Measurements from ENCODE around the gene OR2T3. TPM values are rescaled to one million over a fixed set of nuclear protein-coding genes. Genes with fewer than 3 reads are reported as not detected.

Gene OR2T3
- total and polyA plus RNA-seq, 9 of the 15 experiments (the other 6 are each of a cell fraction or from before 2014, with no cell fraction given): not detected

GRCh38 chr1:248521856-248522255 lies 48.7 kb downstream of the OR2T3 start:
- Histone ChIP-seq H3K36me3 (ENCODE audit: control insufficient read depth, insufficient read depth, low read length) (no peaks in the 10 kb centered on the region), H3K4me1 (replicated peaks in 1 of 2; ENCODE audit: control insufficient read depth in 2 of 2, insufficient read depth in 2 of 2, low read length in 2 of 2) (no peaks in the 10 kb centered on the region), H3K9me3 (replicated peaks; ENCODE audit: control insufficient read depth, insufficient read depth, low read depth, low read length) (no peaks in the 10 kb centered on the region), H3K27me3 (ENCODE audit: control insufficient read depth in 2 of 2, insufficient read depth in 2 of 2, low read length in 2 of 2) (no peaks in the 10 kb centered on the region), H3K4me3 (no peak overlapping the region), H4K20me1 (replicated peaks; ENCODE audit: control insufficient read depth, insufficient read depth, low read length) (no peaks in the 10 kb centered on the region), H2AFZ (ENCODE audit: low read depth, low read length) (no peak overlapping the region), H3K4me2 (ENCODE audit: insufficient read depth, low read length) (no peak overlapping the region), H3K79me2 (ENCODE audit: control insufficient read depth, insufficient read depth, low read length) (no peaks in the 10 kb centered on the region), H3K27ac (ENCODE audit: extremely low read depth, low read depth, low read length) (no peak overlapping the region), H3K9me1 (ENCODE audit: control insufficient read depth, insufficient read depth, low read length) (no peaks in the 10 kb centered on the region), H3K9ac (ENCODE audit: insufficient read depth in 1 of 2, low read depth in 2 of 2, low read length in 2 of 2) (no peak overlapping the region)
- WGBS (ENCODE audit: insufficient coverage, low coverage, missing lambda C conversion rate): under 1% methylated on average over 12 of the region's 12 CpGs
- no peak for ATAC-seq
- no peak for FAIRE-seq
- BruUV-seq (replicated peaks): no TSS peak
- in situ Hi-C loops (cut with MboI): no loop called here
- TF ChIP-seq, protein P1, sequence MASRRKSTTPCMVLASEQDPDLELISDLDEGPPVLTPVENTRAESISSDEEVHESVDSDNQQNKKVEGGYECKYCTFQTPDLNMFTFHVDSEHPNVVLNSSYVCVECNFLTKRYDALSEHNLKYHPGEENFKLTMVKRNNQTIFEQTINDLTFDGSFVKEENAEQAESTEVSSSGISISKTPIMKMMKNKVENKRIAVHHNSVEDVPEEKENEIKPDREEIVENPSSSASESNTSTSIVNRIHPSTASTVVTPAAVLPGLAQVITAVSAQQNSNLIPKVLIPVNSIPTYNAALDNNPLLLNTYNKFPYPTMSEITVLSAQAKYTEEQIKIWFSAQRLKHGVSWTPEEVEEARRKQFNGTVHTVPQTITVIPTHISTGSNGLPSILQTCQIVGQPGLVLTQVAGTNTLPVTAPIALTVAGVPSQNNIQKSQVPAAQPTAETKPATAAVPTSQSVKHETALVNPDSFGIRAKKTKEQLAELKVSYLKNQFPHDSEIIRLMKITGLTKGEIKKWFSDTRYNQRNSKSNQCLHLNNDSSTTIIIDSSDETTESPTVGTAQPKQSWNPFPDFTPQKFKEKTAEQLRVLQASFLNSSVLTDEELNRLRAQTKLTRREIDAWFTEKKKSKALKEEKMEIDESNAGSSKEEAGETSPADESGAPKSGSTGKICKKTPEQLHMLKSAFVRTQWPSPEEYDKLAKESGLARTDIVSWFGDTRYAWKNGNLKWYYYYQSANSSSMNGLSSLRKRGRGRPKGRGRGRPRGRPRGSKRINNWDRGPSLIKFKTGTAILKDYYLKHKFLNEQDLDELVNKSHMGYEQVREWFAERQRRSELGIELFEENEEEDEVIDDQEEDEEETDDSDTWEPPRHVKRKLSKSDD (conservative IDR thresholded peaks at IDR 0.05; ENCODE audit: low read length): no peak
- DNase-seq (ENCODE audit: extremely low read depth in 1 of 4, low spot score in 3 of 4): no peak
- ChIA-PET POLR2A (no interaction called here), CTCF (ENCODE audit: low intra/inter-chr PET ratio) (no interaction called here)
- intact Hi-C loops (cut with micrococcal nuclease): loop anchor here (10.0 kb wide), 1 partner anchor 57 kb away; no protein-coding TSS in a partner anchor

Other genes with a start within 250 kb of the OR2T3 start
Only the 7 nearest of the 18 such genes appear.
- not detected in 2 replicates for gene OR2T6, start 97.6 kb upstream of the OR2T3 start, total RNA-seq (2014; rRNA removed)
- not detected in 2 replicates for gene OR2T6, start 97.6 kb upstream of the OR2T3 start, total RNA-seq (2014; rRNA removed; fragmentation: Illumina TruSeq; extraction: Trizol)
- gene OR2T6, start 97.6 kb upstream of the OR2T3 start, total RNA-seq (2015; rRNA removed; fragmentation: Illumina TruSeq; extraction: Trizol): not detected in 2 replicates
- gene OR2T6, start 97.6 kb upstream of the OR2T3 start, total RNA-seq (2021): not detected in 2 replicates
- gene OR2T6, start 97.6 kb upstream of the OR2T3 start, polyA plus RNA-seq (2011; rRNA removed): not detected in 2 replicates
- gene OR2T6, start 97.6 kb upstream of the OR2T3 start, polyA plus RNA-seq (2014; fragmentation: Illumina TruSeq; extraction: Trizol): not detected in 2 replicates
- not detected for gene OR2T6, start 97.6 kb upstream of the OR2T3 start, polyA plus RNA-seq (2014; fragmentation: Nextera tagmentation; extraction: Ambion mirVana)
- gene OR2T6, start 97.6 kb upstream of the OR2T3 start, polyA plus RNA-seq (2014; rRNA removed): not detected in 2 replicates
- gene OR2T1, start 70.3 kb upstream of the OR2T3 start, total RNA-seq (2014; rRNA removed): not detected in 2 replicates
- gene OR2T1, start 70.3 kb upstream of the OR2T3 start, total RNA-seq (2014; rRNA removed; fragmentation: Illumina TruSeq; extraction: Trizol): not detected in 2 replicates
- gene OR2T1, start 70.3 kb upstream of the OR2T3 start, total RNA-seq (2015; rRNA removed; fragmentation: Illumina TruSeq; extraction: Trizol): not detected in 2 replicates
- not detected in 2 replicates for gene OR2T1, start 70.3 kb upstream of the OR2T3 start, total RNA-seq (2021)
- not detected in 2 replicates for gene OR2T1, start 70.3 kb upstream of the OR2T3 start, polyA plus RNA-seq (2011; rRNA removed)
- gene OR2T1, start 70.3 kb upstream of the OR2T3 start, polyA plus RNA-seq (2014; fragmentation: Illumina TruSeq; extraction: Trizol): not detected in 2 replicates
- gene OR2T1, start 70.3 kb upstream of the OR2T3 start, polyA plus RNA-seq (2014; fragmentation: Nextera tagmentation; extraction: Ambion mirVana): not detected
- not detected in 2 replicates for gene OR2T1, start 70.3 kb upstream of the OR2T3 start, polyA plus RNA-seq (2014; rRNA removed)
- not detected in 2 replicates for gene OR2T2, start 27.7 kb upstream of the OR2T3 start, total RNA-seq (2014; rRNA removed)
- gene OR2T2, start 27.7 kb upstream of the OR2T3 start, total RNA-seq (2014; rRNA removed; fragmentation: Illumina TruSeq; extraction: Trizol): not detected in 2 replicates
- gene OR2T2, start 27.7 kb upstream of the OR2T3 start, total RNA-seq (2015; rRNA removed; fragmentation: Illumina TruSeq; extraction: Trizol): not detected in 2 replicates
- not detected in 2 replicates for gene OR2T2, start 27.7 kb upstream of the OR2T3 start, total RNA-seq (2021)
- gene OR2T2, start 27.7 kb upstream of the OR2T3 start, polyA plus RNA-seq (2011; rRNA removed): not detected in 2 replicates
- not detected in 2 replicates for gene OR2T2, start 27.7 kb upstream of the OR2T3 start, polyA plus RNA-seq (2014; fragmentation: Illumina TruSeq; extraction: Trizol)
- gene OR2T2, start 27.7 kb upstream of the OR2T3 start, polyA plus RNA-seq (2014; fragmentation: Nextera tagmentation; extraction: Ambion mirVana): not detected
- not detected in 2 replicates for gene OR2T2, start 27.7 kb upstream of the OR2T3 start, polyA plus RNA-seq (2014; rRNA removed)
- gene OR2T5, start 15.2 kb downstream of the OR2T3 start, total RNA-seq (2014; rRNA removed): not detected in 2 replicates
- not detected in 2 replicates for gene OR2T5, start 15.2 kb downstream of the OR2T3 start, total RNA-seq (2014; rRNA removed; fragmentation: Illumina TruSeq; extraction: Trizol)
- gene OR2T5, start 15.2 kb downstream of the OR2T3 start, total RNA-seq (2015; rRNA removed; fragmentation: Illumina TruSeq; extraction: Trizol): not detected in 2 replicates
- not detected in 2 replicates for gene OR2T5, start 15.2 kb downstream of the OR2T3 start, total RNA-seq (2021)
- not detected in 2 replicates for gene OR2T5, start 15.2 kb downstream of the OR2T3 start, polyA plus RNA-seq (2011; rRNA removed)
- gene OR2T5, start 15.2 kb downstream of the OR2T3 start, polyA plus RNA-seq (2014; fragmentation: Illumina TruSeq; extraction: Trizol): not detected in 2 replicates
- gene OR2T5, start 15.2 kb downstream of the OR2T3 start, polyA plus RNA-seq (2014; fragmentation: Nextera tagmentation; extraction: Ambion mirVana): not detected
- gene OR2T5, start 15.2 kb downstream of the OR2T3 start, polyA plus RNA-seq (2014; rRNA removed): not detected in 2 replicates
- gene OR2G6, start 34.7 kb downstream of the OR2T3 start, total RNA-seq (2014; rRNA removed): not detected in 2 replicates
- not detected in 2 replicates for gene OR2G6, start 34.7 kb downstream of the OR2T3 start, total RNA-seq (2014; rRNA removed; fragmentation: Illumina TruSeq; extraction: Trizol)
- gene OR2G6, start 34.7 kb downstream of the OR2T3 start, total RNA-seq (2015; rRNA removed; fragmentation: Illumina TruSeq; extraction: Trizol): not detected in 2 replicates
- not detected in 2 replicates for gene OR2G6, start 34.7 kb downstream of the OR2T3 start, total RNA-seq (2021)
- gene OR2G6, start 34.7 kb downstream of the OR2T3 start, polyA plus RNA-seq (2011; rRNA removed): not detected in 2 replicates
- not detected in 2 replicates for gene OR2G6, start 34.7 kb downstream of the OR2T3 start, polyA plus RNA-seq (2014; fragmentation: Illumina TruSeq; extraction: Trizol)
- gene OR2G6, start 34.7 kb downstream of the OR2T3 start, polyA plus RNA-seq (2014; fragmentation: Nextera tagmentation; extraction: Ambion mirVana): not detected
- gene OR2G6, start 34.7 kb downstream of the OR2T3 start, polyA plus RNA-seq (2014; rRNA removed): 0.01 TPM in 1 of 2 replicates, not detected in the other
- not detected in 2 replicates for gene OR2T29, start 89.4 kb downstream of the OR2T3 start, total RNA-seq (2014; rRNA removed)
- gene OR2T29, start 89.4 kb downstream of the OR2T3 start, total RNA-seq (2014; rRNA removed; fragmentation: Illumina TruSeq; extraction: Trizol): not detected in 2 replicates
- not detected in 2 replicates for gene OR2T29, start 89.4 kb downstream of the OR2T3 start, total RNA-seq (2015; rRNA removed; fragmentation: Illumina TruSeq; extraction: Trizol)
- not detected in 2 replicates for gene OR2T29, start 89.4 kb downstream of the OR2T3 start, total RNA-seq (2021)
- gene OR2T29, start 89.4 kb downstream of the OR2T3 start, polyA plus RNA-seq (2011; rRNA removed): not detected in 2 replicates
- not detected in 2 replicates for gene OR2T29, start 89.4 kb downstream of the OR2T3 start, polyA plus RNA-seq (2014; fragmentation: Illumina TruSeq; extraction: Trizol)
- not detected for gene OR2T29, start 89.4 kb downstream of the OR2T3 start, polyA plus RNA-seq (2014; fragmentation: Nextera tagmentation; extraction: Ambion mirVana)
- not detected in 2 replicates for gene OR2T29, start 89.4 kb downstream of the OR2T3 start, polyA plus RNA-seq (2014; rRNA removed)
- not detected in 2 replicates for gene OR2T34, start 101.4 kb downstream of the OR2T3 start, total RNA-seq (2014; rRNA removed)
- gene OR2T34, start 101.4 kb downstream of the OR2T3 start, total RNA-seq (2014; rRNA removed; fragmentation: Illumina TruSeq; extraction: Trizol): not detected in 2 replicates
- not detected in 2 replicates for gene OR2T34, start 101.4 kb downstream of the OR2T3 start, total RNA-seq (2015; rRNA removed; fragmentation: Illumina TruSeq; extraction: Trizol)
- gene OR2T34, start 101.4 kb downstream of the OR2T3 start, total RNA-seq (2021): not detected in 2 replicates
- not detected in 2 replicates for gene OR2T34, start 101.4 kb downstream of the OR2T3 start, polyA plus RNA-seq (2011; rRNA removed)
- not detected in 2 replicates for gene OR2T34, start 101.4 kb downstream of the OR2T3 start, polyA plus RNA-seq (2014; fragmentation: Illumina TruSeq; extraction: Trizol)
- gene OR2T34, start 101.4 kb downstream of the OR2T3 start, polyA plus RNA-seq (2014; fragmentation: Nextera tagmentation; extraction: Ambion mirVana): not detected
- not detected in 2 replicates for gene OR2T34, start 101.4 kb downstream of the OR2T3 start, polyA plus RNA-seq (2014; rRNA removed)